Dedifferentiated amniotic fluid mesenchymal stem cell (primary cell): Measurements from ENCODE around the gene ANKRD13B.

Source experiments
- DNase-seq: peaks from one replicate; pipeline ENCODE4 v3.0.0-alpha.2; 2016; ENCODE audit errors: extremely low spot score

Gene ANKRD13B

DNA sequence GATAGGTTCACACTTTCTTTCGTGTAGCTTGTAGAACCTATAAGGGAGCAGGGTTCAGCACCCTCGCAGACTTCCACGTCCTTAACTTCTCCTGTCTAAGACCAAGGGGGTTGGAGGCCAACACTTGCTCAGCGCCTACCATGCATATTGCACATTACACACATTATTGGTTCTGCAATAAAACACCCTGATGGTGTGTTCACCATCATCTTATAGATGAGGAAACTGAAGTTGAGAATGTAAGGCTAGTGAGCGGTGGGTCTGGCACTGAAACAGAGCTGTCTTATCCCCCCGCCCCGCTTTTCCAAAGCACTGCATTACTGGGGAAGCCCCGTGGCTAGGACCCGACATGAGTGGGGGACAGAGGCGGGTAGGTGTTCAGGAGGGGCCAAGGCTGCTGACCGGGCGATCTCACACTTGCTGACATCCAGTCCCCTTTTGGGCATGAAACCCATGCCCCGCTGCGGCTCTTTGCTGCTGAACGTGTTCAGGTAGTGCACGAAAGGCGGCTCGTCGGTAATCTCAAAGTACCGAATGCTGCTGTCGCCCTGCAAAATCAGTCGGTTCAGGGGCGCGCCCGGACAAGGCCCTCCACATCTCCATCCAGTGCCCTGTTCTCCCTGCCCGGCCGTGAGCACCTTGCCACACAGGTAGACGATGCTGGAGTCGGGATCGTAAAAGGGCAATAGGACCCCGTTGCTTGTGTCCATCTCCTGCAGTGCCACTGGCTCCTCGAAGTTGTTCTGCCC, 23.5 kb downstream of the ANKRD13B start:
- DNase-seq, result no peak

DNA sequence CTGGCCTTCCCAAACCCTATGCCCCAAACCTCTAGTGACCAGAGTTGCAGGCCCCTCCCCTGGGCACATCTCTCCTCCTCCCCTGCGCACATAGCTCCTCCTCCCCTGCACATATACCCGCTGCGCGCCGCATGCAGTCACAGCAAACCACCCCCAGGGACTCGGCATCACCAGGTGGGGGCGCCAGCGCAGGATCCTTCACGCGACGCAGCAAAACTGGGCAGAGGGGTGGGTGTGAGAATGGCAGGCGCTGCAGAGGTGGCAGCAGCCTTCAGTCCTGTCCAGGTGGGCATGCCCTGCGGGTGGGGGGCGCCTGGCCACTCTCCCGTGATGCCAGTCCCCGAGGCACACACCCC, 24.2 kb downstream of the ANKRD13B start:
- no peak for DNase-seq

DNA sequence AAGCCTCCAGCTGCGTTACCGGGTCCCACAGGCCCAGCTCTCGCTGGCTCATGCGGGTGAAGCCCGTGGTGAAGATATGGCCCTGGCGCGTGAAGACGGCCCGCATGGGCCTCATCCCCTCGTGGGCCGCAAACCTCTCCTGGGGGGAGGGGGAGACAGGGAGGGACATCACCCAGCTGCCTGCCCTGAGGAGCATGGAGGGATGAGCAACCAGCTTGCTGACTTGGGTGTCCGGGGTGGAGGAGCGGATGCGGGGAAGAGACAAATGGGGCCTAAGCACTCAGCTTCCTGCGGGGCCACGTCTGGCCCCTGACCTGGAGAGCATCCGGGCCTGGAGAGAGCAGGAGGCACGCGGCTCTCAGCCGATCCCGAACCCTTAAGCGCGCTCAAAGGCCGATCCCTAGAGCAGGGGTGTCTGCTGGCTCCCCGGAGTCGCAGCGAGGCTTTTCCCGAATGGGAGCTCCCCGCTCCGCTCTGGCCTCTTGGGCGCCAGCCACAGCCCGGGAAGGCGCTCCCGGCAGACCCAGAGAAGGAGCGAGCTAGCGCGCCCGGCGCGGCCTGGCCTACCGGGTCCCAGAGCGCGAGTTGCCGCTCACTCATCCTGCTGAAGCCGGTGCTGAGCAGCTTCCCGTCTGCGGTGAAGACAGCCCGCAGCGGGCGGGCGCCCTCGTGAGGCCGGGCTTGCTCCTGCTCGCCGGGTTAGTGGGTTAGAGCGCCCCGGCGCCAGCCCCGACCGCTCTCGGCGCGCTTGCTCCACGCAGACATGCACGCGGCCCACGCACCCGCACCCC, 24.7 kb downstream of the ANKRD13B start:
- DNase-seq, result no peak

DNA sequence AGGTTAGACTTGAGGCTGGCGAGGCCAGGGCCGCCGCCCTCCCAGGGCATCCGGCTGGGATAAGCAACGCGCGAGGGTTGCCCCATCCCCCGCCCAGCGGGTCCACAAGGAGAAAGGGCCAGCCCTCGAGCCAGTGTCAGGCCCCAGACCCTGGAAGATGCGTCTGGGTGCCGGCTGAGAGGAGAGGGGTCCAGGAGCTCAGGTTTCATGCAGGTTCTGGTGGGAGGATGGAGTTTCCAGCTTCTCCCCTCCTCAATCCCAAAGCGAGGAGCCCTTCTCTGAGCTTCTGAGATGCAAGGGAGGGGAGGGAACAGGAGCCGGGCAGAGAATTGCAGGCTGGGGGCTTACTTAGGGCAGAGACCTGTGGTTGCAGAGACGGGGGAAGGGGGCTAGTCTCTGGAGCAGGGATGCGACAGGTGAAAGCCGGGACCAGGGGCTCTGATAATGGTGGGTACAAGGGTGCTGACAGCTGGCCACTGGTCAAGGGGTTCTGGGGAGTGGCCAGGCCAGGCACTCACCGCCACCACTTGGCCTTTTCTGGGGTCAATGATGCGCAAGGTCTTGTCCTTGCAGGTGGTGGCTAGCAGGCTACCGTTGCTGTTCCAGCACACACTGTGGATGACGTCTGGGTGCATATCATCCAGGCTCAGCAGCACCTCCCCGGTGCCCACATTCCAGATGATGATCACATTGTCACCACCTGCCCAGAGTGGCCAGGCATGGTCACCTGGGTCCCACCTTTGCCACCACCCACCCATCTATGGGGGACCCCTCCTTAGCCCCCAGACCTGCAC, 25.5 kb downstream of the ANKRD13B start:
- DNase-seq, result no peak

DNA sequence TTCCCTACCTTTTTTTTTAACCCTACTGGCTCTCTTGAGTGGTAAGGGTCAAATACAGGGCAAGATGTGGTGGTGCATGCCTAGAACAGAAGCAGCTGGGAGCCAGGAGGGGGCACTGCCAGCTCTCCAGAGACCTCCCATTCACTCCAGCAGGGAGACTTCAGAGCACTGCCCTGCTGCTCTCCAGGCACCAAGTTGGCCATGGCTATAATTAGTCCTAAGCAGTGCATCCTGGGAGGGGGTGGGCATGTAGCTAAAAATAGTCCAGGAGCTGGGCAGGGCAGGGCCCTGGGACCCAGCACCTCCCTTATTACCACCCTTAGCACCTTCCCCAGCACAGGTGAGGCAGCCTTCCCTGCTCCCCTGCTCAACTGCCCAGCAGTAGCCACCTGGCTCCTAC, 26.3 kb downstream of the ANKRD13B start:
- DNase-seq, result no peak

DNA sequence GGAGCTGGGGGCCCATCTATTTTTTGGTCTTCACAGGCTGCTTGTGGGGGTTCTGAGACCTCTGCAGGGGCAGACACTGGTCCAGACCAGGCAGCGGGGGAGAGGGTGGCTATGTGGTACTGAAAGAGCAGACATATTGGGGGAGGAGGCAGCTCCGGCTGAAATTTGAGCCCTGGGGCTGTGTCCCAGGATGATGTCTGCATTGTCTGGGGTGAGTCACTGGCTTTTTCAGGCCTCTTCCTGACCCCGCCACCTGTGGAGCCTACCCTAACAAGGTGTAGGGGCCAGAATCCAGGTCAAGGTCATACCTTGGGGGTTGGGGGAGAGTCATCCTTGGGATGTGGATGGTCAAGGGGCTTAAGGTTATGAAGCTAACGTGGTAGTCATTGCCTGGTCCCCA, 27.3 kb downstream of the ANKRD13B start:
- no peak for DNase-seq

DNA sequence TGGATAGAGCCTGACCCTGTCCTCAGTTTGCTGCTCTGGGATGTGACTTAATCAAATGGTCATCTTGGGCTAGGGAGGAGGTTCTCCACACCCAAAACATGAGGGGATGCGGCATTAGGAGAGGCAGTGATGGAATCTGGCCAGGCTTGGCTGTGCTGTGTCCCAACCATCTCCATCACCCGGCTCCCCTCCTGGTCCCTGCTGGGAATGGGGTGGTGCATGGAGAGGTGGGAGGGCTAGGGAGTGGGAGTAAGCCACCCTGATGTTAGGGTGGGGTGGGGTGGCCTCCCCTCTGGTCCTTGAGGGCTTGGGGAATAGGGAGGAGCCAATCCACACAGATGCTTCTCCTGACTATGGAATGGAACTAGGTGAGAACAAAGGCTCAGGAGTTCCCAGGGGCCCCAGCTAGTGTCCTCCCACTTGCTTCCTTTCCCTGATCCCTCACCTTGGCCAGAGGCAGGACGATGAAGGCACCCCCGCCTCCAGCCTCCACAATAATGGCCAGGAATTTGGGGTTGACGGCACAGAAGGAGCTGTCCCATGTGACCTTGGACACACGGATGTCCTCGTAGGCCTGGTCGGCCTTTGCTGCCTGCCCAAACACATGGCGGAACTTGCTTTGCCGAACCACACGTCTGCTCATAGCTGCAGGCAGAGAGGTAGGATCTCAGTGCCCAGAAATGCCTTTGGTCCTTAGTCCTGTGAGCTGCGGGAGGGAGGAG, 28.0 kb downstream of the ANKRD13B start:
- DNase-seq, result no peak

DNA sequence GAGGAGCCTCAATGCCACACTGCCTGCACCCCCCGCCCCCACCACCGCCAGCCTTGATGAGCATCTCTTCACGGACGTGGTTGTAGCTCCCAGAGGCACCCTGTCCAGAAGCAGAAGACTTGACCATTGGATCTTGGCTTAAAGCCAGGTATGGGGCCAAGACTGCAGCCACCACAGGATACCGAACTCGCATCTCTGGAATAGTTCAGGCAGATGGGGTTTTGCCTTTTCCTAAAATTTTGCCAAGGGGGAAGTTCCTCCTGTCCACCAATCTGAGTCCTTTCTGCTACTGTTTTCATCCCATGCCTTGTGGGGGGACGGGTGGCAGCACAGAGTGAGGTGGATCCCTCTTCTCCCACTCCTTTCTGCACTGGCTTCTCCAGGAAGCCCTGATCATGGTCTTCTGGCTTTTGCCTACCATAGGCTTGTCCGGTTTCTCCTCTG, 28.8 kb downstream of the ANKRD13B start:
- no peak for DNase-seq

DNA sequence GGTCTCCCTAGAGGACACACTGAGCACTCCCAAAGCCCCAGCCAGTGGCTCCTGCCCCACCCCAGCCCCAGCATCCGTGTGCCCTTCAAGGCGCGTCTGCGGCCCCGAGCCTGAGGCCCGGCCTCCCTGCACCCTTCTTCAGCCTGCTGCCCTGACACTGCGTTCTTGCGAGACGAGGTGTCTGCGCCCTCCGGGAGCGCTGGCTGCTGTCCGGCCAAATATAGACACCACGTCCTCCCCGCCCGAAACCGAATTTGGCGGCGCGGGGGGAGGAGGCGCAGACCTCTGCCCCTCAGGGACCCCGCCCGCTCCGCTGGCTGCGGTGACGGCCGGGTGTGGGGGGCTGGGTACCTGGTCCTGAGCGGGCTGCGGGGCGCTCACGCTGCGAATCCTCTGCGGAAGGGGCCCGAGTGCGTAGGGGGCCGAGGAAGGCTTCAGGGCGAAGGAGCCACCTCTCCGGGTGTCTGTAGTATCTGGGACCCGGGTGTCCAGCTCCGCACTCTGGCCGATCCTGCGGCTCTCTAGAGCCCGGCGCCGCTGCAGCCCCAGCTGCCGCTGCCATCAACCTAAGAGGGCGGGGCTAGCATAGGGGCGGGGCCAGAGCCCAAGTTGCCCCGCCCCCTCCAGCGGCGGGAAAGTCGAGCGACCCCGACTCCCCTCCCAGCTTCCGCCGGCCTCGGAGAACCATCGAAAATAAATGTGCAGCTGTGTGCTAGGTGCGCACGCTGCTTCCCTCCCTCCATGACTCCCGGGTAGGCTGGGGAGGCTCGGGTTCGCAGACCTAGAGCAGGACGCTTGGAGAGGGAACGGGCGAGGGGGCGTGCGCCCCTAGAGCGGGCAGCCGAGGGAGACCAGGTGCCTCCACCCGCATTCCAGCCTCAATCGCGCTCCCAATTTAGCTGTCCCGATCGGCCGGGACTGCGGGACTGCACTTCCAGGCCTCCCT, 29.7 kb downstream of the ANKRD13B start, which contains the start of gene CORO6:
Gene CORO6 (minus strand): TSS at position 576 of the 946 bp plus-strand sequence. CDS start 1,491 bp downstream, outside the sequence.
- DNase-seq, result no peak

DNA sequence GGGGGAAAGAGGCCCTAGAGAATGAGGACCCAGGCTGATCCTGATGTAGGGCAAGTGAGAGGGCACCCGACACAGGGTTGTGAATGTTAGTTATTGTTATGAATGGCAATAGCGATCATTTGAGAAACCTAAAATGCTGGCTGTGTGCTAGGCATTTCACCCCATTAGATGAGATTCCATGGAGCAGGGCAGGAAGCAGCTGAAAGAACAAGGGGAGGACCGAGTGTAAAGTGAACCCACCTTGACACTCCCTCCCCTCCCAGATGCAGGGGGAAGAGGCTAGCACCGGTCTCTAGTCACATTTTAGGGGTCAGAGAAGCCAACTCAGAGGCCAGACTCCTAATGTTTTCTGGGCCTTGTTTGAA, 30.3 kb downstream of the ANKRD13B start:
- DNase-seq, result no peak

DNA sequence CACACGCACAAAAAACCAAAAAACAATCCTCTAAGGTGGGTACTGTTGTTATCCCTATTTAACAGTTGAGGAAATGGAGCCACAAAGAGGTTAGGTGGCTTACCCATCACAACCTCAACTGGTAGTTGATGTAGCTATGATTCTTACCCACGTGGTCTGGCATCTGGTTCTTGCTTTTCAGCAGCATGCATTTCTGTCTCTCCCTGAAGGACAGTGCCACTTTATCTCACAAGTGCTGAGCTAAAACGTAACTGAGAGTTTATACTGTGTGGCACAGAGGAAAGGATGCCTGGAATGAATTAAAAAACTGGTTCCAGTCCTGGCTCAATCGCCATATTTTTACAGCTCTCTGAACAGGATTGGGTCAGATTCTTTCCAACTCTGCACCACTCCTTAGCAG, 31.7 kb downstream of the ANKRD13B start:
- DNase-seq, result no peak

DNA sequence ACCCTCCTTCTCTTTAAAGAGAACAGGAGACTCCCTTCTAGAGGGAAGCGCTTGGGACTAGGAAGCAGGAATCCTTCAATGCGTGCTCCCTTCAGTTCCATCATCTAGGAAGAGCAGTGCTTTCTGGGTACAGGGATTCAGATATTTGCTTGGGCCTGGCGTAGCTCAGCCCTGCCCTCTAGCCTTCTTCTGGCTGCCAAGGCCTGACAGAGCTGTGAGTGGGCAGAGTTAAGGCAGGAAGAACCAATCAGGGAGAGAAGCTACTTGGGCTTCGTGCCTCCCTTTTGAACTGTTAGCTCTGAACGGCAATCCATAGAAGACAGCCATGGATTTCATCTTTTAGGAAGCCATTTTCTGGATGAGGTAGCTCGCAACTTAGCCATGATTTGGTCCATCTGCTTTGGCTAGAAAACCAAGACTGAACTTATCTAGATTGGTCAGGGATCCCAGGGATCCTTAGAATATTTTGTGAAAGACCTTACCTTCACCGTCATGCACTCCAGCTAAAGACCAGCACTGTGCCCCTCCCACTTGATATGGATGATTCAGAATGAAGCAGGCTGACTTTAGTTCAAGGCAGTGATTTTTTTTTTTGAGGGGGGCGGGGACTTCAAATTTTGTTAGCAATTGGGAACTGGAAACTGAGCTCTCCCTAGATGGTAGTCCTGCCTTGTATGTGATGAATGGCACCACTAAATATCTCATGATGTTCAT, 32.3 kb downstream of the ANKRD13B start:
- DNase-seq, result no peak

DNA sequence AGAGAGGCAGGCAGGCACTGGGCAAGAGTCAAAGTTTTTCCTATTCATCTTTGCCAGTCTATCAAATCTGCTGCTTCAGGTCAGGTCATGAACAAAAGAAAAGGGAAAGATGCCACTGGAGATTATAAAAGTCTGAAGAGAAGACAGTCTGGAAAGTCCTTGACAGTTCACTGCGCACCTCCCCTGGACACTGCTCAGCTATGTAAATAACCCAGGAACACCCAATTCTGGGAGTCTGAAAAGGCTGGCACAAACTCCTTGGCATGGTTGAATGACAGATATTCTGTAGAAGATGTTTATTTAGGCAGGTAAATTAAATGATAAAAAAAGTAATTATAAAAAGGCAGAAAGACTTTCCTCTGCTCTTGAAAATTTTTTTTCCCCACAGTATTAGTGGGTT, 35.0 kb downstream of the ANKRD13B start:
- no peak for DNase-seq

DNA sequence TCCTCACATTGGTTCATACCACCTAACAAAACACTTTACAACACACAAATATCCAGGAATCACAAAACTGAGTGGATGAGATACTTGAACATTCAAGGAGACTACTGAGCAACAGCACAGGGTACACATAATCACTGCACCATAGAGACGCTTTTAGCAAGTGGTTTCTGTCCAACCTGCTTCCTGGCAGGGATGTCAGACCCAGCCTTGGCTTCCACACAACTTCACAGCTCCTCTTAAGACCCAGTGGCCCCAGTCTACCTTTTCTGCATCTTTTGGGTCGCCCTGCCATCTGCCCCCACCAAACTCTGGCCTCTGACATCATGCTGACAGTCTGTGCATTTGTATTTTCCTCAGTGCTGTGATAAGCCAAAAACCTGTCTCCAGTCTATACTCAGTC, 35.7 kb downstream of the ANKRD13B start:
- DNase-seq, result no peak

DNA sequence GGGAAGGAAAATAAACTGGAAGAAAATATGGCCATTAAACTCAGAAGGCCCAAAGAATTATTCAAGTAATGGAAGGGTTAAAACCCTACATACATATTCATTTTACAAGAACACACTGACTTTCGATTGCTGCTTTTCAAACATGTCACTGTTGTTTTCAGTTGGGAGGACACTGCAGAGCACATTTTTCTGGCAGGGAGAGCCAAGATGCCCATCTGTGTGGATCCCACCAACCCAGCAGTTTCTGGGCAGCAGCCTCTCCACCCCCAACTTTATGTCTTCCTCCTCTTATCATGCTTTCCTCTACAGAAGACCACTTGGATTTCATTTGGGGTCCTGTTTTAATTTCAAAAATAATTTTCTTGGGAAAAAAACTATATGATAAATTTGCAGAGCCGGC, 36.9 kb downstream of the ANKRD13B start:
- no peak for DNase-seq

DNA sequence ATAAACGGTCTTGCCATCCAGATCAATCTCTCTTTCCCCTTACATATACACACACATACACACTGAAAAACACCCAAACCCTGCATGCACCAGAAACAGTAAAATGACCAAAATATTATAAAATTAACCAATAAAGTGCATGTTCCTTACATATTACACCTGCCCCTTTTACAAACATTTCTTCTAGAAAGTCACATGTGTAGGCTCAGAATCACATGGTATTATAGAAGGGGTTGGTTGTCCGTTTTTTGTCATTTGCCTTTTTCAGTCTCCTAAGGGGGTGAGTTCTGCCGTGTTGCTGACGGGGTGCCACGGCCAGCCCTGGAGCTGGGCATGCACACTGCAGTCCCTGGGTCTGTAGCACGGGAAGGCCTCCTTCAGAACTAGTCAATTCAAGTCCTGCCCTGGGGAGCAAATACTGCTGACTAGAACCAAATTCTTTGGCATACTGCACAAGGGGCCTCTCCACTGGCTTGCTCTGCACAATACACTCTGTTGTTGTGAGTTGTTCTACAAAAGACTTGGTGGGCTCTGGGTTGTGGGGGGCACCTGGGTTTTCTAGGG, 37.8 kb downstream of the ANKRD13B start:
- no peak for DNase-seq

DNA sequence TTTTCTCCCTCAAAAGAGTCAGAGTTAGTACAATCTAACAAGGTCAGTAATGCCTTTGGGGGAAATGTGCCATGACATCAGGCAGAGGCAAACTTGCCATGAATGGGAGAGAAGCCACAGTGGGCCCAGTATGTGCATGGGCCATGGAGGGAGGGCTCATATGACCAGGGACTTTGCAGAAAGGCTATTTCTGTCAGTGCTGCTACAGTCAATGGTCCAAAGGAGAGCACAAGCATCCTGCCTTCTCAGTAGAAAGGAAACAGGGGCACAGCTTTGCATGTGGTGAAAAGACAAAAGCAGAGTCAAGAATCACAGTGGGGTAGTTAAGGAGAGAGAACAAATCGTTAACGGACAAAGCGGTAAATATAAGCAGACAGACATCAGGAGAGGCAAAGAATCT, 41.0 kb downstream of the ANKRD13B start:
- no peak for DNase-seq

DNA sequence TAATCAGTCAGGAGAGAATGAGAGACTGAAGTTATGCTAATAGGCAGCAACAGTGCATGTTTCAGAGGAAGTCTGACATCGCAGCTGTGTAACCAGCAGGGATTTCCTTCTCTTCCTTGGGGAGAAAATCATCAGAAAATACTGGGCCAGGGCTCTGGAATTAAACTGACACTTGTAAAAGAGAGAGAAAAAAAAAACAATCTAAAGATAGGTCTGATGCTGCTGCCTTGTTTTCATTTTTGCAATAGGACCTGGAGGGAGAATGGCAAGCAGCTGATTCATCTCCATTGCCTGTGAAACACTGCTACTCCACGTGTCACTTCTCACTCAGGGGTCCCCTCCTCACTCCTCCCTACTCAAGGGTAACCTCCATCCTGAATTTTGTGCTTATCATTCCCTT, 47.5 kb downstream of the ANKRD13B start:
- peak; percentile 19 for DNase-seq

DNA sequence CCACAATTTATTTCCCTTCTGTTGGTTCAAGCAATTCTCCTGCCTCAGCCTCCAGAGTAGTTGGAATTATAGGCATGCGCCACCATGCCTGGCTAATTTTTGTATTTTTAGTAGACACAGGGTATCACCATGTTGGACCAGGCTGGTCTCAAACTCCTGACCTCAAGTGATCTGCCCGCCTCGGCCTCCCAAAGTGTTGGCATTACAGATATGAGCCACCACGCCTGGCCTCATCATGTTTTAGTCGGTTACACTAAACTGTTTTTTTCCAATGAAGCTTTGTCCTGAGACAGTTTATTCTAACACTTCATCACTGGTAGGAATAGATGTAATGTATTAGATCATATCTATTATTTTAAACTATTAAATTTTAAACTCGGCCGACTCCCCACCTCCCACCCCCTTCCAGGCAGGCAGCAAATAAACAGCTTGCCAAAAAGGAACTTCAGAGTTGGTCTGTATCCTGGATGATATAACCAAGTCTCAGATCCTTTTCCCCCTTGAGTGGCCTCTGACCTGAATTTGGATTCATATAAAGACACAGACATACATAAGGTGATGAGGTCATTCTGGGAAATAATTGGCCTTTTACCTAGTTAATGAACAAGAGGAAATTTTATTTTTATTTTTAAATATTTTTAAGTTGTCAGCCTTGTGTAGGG, 48.2 kb downstream of the ANKRD13B start:
- no peak for DNase-seq
